IMR-90 (cell line): Measurements from ENCODE around the gene SRBD1. TPM values are rescaled to one million over a fixed set of nuclear protein-coding genes. Genes with fewer than 3 reads are reported as not detected.

ENCODE experiments used
- ATAC-seq: fragments of 200-7000 bp; cut with Tn5 transposase; 2 replicates; pipeline ENCODE4 v1.9.1; 2020; ENCODE audit warnings: low read depth, mild to moderate bottlenecking, moderate library complexity
- BruUV-seq: library from RNA; stranded (reverse); fragments of 400-500 nt; replicated peaks from 2 replicates; lab custom pipeline; 2021; lab: Mats Ljungman, UMichigan
- CTCF ChIA-PET: fragments of 300-600 bp; formaldehyde crosslinking; extraction: SDS; loops from one replicate; lab custom pipeline; 2021; ENCODE audit warnings: antibody characterized with exemption; lab: Yijun Ruan, JAX
- POLR2A ChIA-PET: fragments of 300-600 bp; sonication (Branson Sonifier 250); formaldehyde crosslinking; loops from one replicate; lab custom pipeline; 2022; ENCODE audit warnings: antibody characterized with exemption; ENCODE audit not compliant: unreplicated experiment; lab: Charles Lee
- DNase-seq: peaks from one replicate; pipeline ENCODE4 v3.0.0; 2013
- H2AFZ ChIP-seq: replicated peaks from 2 replicates; pipeline ENCODE3; 2013; ENCODE audit warnings: low read length, mild to moderate bottlenecking; ENCODE audit not compliant: poor library complexity
- H2AK5ac ChIP-seq: 2 replicates; pipeline ENCODE4 v1.6.1; 2013; ENCODE audit warnings: low read depth, low read length, inconsistent platforms
- H2AK9ac ChIP-seq: replicated peaks from 2 replicates; pipeline ENCODE3; 2013; ENCODE audit warnings: mild to moderate bottlenecking, low read depth, low read length, moderate library complexity; ENCODE audit not compliant: poor library complexity
- H2BK120ac ChIP-seq: 2 replicates; pipeline ENCODE4 v1.6.1; 2013; ENCODE audit warnings: low read depth, low read length, inconsistent platforms
- H2BK15ac ChIP-seq: 3 replicates; pipeline ENCODE4 v1.6.1; 2013; ENCODE audit warnings: low read depth, low read length, inconsistent platforms
- H2BK20ac ChIP-seq: 2 replicates; pipeline ENCODE4 v1.6.1; 2013; ENCODE audit warnings: low read depth, mild to moderate bottlenecking, inconsistent platforms, low read length, moderate library complexity
- H2BK5ac ChIP-seq: 2 replicates; pipeline ENCODE4 v1.6.1; 2013; ENCODE audit warnings: mild to moderate bottlenecking, low read depth, low read length, inconsistent platforms; ENCODE audit not compliant: poor library complexity, severe bottlenecking
- H3K14ac ChIP-seq: replicated peaks from 2 replicates; pipeline ENCODE4 v1.6.1; 2013; ENCODE audit warnings: low read depth, low read length, inconsistent platforms
- H3K18ac ChIP-seq: 2 replicates; pipeline ENCODE4 v1.6.1; 2013; ENCODE audit warnings: low read depth, low read length, control low read depth
- H3K23ac ChIP-seq: 2 replicates; pipeline ENCODE4 v1.6.1; 2013; ENCODE audit warnings: low read depth, low read length, inconsistent platforms
- H3K27ac ChIP-seq: 2 replicates; pipeline ENCODE4 v1.5.1; 2013; ENCODE audit warnings: mild to moderate bottlenecking, control low read depth, low read length; ENCODE audit not compliant: insufficient read depth
- H3K27me3 ChIP-seq: 2 replicates; pipeline ENCODE4 v1.6.1; 2013; ENCODE audit warnings: low read length; ENCODE audit not compliant: control insufficient read depth, insufficient read depth
- H3K36me3 ChIP-seq: 2 replicates; pipeline ENCODE4 v1.6.1; 2013; ENCODE audit warnings: low read length, mixed read lengths; ENCODE audit not compliant: control insufficient read depth, insufficient read depth
- H3K4ac ChIP-seq: 2 replicates; pipeline ENCODE4 v1.6.1; 2013; ENCODE audit warnings: low read depth, low read length, inconsistent platforms
- H3K4me1 ChIP-seq: 2 replicates; pipeline ENCODE4 v1.6.1; 2013; ENCODE audit warnings: low read length, mixed read lengths; ENCODE audit not compliant: control insufficient read depth, insufficient read depth
- H3K4me2 ChIP-seq: 2 replicates; pipeline ENCODE4 v1.6.1; 2013; ENCODE audit warnings: low read depth, mild to moderate bottlenecking, control low read depth, low read length, moderate library complexity
- H3K4me3 ChIP-seq: 2 replicates; pipeline ENCODE4 v1.5.1; 2013; ENCODE audit warnings: low read depth, mild to moderate bottlenecking, control low read depth, low read length, moderate library complexity; ENCODE audit not compliant: insufficient read depth
- H3K56ac ChIP-seq: 2 replicates; pipeline ENCODE4 v1.6.1; 2013; ENCODE audit warnings: low read length, inconsistent platforms; ENCODE audit not compliant: insufficient read depth; ENCODE audit errors: extremely low read depth
- H3K79me1 ChIP-seq, 2 experiments: 2 replicates each; pipeline ENCODE4 v1.6.1; 2013; ENCODE audit warnings: low read length in 2 of 2, inconsistent platforms in 1 of 2, low read depth in 1 of 2
- H3K9ac ChIP-seq: 2 replicates; pipeline ENCODE4 v1.6.1; 2013; ENCODE audit warnings: low read depth, low read length, control low read depth
- H3K9me1 ChIP-seq: 2 replicates; pipeline ENCODE4 v1.6.1; 2013; ENCODE audit warnings: low read length, inconsistent platforms; ENCODE audit not compliant: insufficient read depth
- H3K9me3 ChIP-seq: 2 replicates; pipeline ENCODE4 v1.6.1; 2013; ENCODE audit warnings: low read length; ENCODE audit not compliant: control insufficient read depth, insufficient read depth
- H4K20me1 ChIP-seq: 2 replicates; pipeline ENCODE4 v1.6.1; 2013; ENCODE audit warnings: low read length, inconsistent platforms; ENCODE audit not compliant: insufficient read depth
- H4K5ac ChIP-seq: 2 replicates; pipeline ENCODE4 v1.6.1; 2013; ENCODE audit warnings: mild to moderate bottlenecking, low read depth, low read length, control low read depth
- H4K8ac ChIP-seq, 2 experiments: 2 replicates each; pipeline ENCODE4 v1.6.1; 2013; ENCODE audit warnings: low read depth in 2 of 2, low read length in 2 of 2, control low read depth in 1 of 2, inconsistent platforms in 1 of 2
- H4K91ac ChIP-seq: 2 replicates; pipeline ENCODE4 v1.6.1; 2013; ENCODE audit warnings: low read depth, low read length, inconsistent platforms; ENCODE audit not compliant: insufficient read depth
- CEBPB ChIP-seq: IDR thresholded peaks from 2 replicates; pipeline ENCODE4 v1.6.1; 2012; ENCODE audit warnings: low read depth, low read length, improper control_type of control experiment
- CHD1 ChIP-seq: IDR thresholded peaks from 2 replicates; pipeline ENCODE4 v1.6.1; 2012; ENCODE audit warnings: low read depth, low read length, improper control_type of control experiment
- CTCF ChIP-seq: conservative IDR thresholded peaks from 2 replicates; pipeline ENCODE4 v1.5.1; 2012; ENCODE audit warnings: mild to moderate bottlenecking, low read depth, low read length, improper control_type of control experiment
- FOS ChIP-seq: fragments of 150-350 bp; IDR thresholded peaks from 2 replicates; pipeline ENCODE4 v1.6.1; 2016; ENCODE audit warnings: low read depth, low read length
- MAFK ChIP-seq: IDR thresholded peaks from 2 replicates; pipeline ENCODE4 v1.6.1; 2012; ENCODE audit warnings: low read depth, low read length, improper control_type of control experiment
- MAZ ChIP-seq: IDR thresholded peaks from 2 replicates; pipeline ENCODE4 v1.6.1; 2012; ENCODE audit warnings: low read depth, mild to moderate bottlenecking, low read length, improper control_type of control experiment, moderate library complexity, borderline replicate concordance
- MXI1 ChIP-seq: IDR thresholded peaks from 2 replicates; pipeline ENCODE4 v1.6.1; 2012; ENCODE audit warnings: low read depth, mild to moderate bottlenecking, low read length, moderate library complexity, borderline replicate concordance
- POLR2A ChIP-seq: IDR thresholded peaks from 2 replicates; pipeline ENCODE4 v1.6.1; 2012; ENCODE audit warnings: mild to moderate bottlenecking, low read depth, low read length
- RAD21 ChIP-seq: IDR thresholded peaks from 2 replicates; pipeline ENCODE4 v1.6.1; 2012; ENCODE audit warnings: low read length, improper control_type of control experiment
- RCOR1 ChIP-seq: IDR thresholded peaks from 2 replicates; pipeline ENCODE4 v1.6.1; 2012; ENCODE audit warnings: mild to moderate bottlenecking, low read length, improper control_type of control experiment; ENCODE audit not compliant: insufficient replicate concordance
- RFX5 ChIP-seq: IDR thresholded peaks from 2 replicates; pipeline ENCODE4 v1.8.0; 2012; ENCODE audit warnings: low read depth, mild to moderate bottlenecking, low read length, moderate library complexity
- SMC3 ChIP-seq: fragments of 150-350 bp; IDR thresholded peaks from 2 replicates; pipeline ENCODE4 v1.6.1; 2016; ENCODE audit warnings: low read depth, mild to moderate bottlenecking, antibody characterized with exemption, low read length, moderate library complexity
- USF2 ChIP-seq: fragments of 150-350 bp; IDR thresholded peaks from 2 replicates; pipeline ENCODE4 v1.6.1; 2017; ENCODE audit warnings: mild to moderate bottlenecking, antibody characterized with exemption, low read length, low read depth
- WGBS, 2 experiments: methylation state at CpG; one replicate each; pipeline versions ENCODE4 v1.1.5 to v1.1.7; 2013; ENCODE audit warnings: missing lambda C conversion rate in 2 of 2; ENCODE audit not compliant: insufficient read length in 1 of 2; ENCODE audit errors: extremely low coverage in 2 of 2; 5-methylcytosine and 5-hydroxymethylcytosine counted together
- dilution Hi-C: fragments of 300-500 bp; cut with HindIII; formaldehyde crosslinking; loops from one replicate; pipeline ENCODE4 v1.14.3; 2018; ENCODE audit warnings: low sequenced_read_pairs; ENCODE audit not compliant: unreplicated experiment
- in situ Hi-C: fragments of 300-500 bp; cut with MboI; formaldehyde crosslinking; loops from 3 replicates; pipeline ENCODE4 v1.14.3; 2019; ENCODE audit warnings: low sequenced_read_pairs, inconsistent platforms, mixed read lengths
- intact Hi-C: fragments of 100-400 bp; cut with micrococcal nuclease; formaldehyde crosslinking; loops from 2 replicates; pipeline ENCODE4 v1.10.0; 2022
- polyA plus RNA-seq, 3 experiments: library from polyadenylated mRNA; depleted of rRNA; stranded (reverse); fragments of >200 nt; gene quantifications; 2 replicates each; pipeline ENCODE4 v1.2.3, GENCODE V29; 2012; ENCODE audit warnings: low replicate concordance in 1 of 3
- total RNA-seq: library from RNA; depleted of rRNA; stranded (reverse); fragments of >200 nt; gene quantifications from 2 replicates; pipeline ENCODE4 v1.2.3, GENCODE V29; 2012

Gene SRBD1
- total and polyA plus RNA-seq, 2 of the 4 experiments (the other 2 are of a cell fraction) = 3.5 to 14.7 TPM

- H3K56ac ChIP-seq = no peak overlapping the region
- no peaks in the 10 kb centered on the region for H3K4me1 ChIP-seq
- no peaks in the 10 kb centered on the region for H3K27me3 ChIP-seq
- H4K8ac ChIP-seq = peak overlapping the region; percentile 14 to 71; a peak in 2 of 4 replicates
- no peak overlapping the region; the same call in 1 of the 2 replicates for H3K9ac ChIP-seq
- WGBS, 2 experiments = 20% methylated on average over 1 of the region's 3 CpGs; no CpG with 5 or more reads in 1 of the 2 experiments
- H3K18ac ChIP-seq = peak overlapping the region; percentile 57; the same call in 1 of the 2 replicates
- H3K79me1 ChIP-seq = 0 out of 4 replicates have a peak, but pooled peaks cover 0 to 3% of the 10 kb centered on the region in 2 experiments
- peak overlapping the region; percentile 28; the same call in 1 of the 2 replicates for H3K4me2 ChIP-seq
- intact Hi-C loops = no loop called here
- peak overlapping the region; percentile 48; the same call in 1 of the 2 replicates for H3K23ac ChIP-seq
- no peaks in the 10 kb centered on the region for H3K9me3 ChIP-seq
- H4K5ac ChIP-seq = peak overlapping the region; percentile 42; the same call in 1 of the 2 replicates
- no peaks in the 10 kb centered on the region for H4K20me1 ChIP-seq
- 0 out of 2 replicates have a peak overlapping the region, but pooled peaks have one; percentile 47 for H2AK5ac ChIP-seq
- peak overlapping the region; percentile 26; the same call in 1 of the 2 replicates for H3K14ac ChIP-seq
- no peak overlapping the region for H3K4me3 ChIP-seq
- no TSS peak for BruUV-seq
- H4K91ac ChIP-seq = no peak overlapping the region
- in situ Hi-C loops = no loop called here
- peak overlapping the region; percentile 16; the same call in 1 of the 2 replicates for H3K4ac ChIP-seq
- H3K36me3 ChIP-seq = no peaks in the 10 kb centered on the region
- H2BK5ac ChIP-seq = no peak overlapping the region
- peak overlapping the region; percentile 48; the same call in 1 of the 2 replicates for H2BK20ac ChIP-seq
- H2AFZ ChIP-seq = no peak overlapping the region
- ChIA-PET CTCF (interaction anchor here (1.0 kb wide), 1 partner anchor 12 kb away, joined by 3 read pairs; no protein-coding TSS in a partner anchor), POLR2A (no interaction called here)
- dilution Hi-C loops = no loop called here
- TF ChIP-seq SMC3 = no peak
- TF ChIP-seq CEBPB = no peak
- no peak for TF ChIP-seq RFX5
- no peak for TF ChIP-seq MAZ
- no peak for TF ChIP-seq POLR2A
- no peak for TF ChIP-seq USF2
- TF ChIP-seq MAFK = no peak
- TF ChIP-seq RAD21 = no peak
- TF ChIP-seq CTCF = no peak
- TF ChIP-seq MXI1 = no peak
- no peak for TF ChIP-seq RCOR1
- TF ChIP-seq FOS = no peak
- no peak for TF ChIP-seq CHD1
- H2BK15ac ChIP-seq = no peak overlapping the region; the same call in 2 of the 3 replicates
- H3K9me1 ChIP-seq = no peaks in the 10 kb centered on the region; the same call in 1 of the 2 replicates
- DNase-seq = peak; percentile 64
- no peak overlapping the region for H2AK9ac ChIP-seq
- ATAC-seq = peak; percentile 87
- no peak overlapping the region for H3K27ac ChIP-seq
- peak overlapping the region; percentile 61; the same call in 1 of the 2 replicates for H2BK120ac ChIP-seq
Observed at GRCh38 chr2:45458909-45459563, 152.0 kb downstream of the SRBD1 start.
